Keratinocyte (primary cell): Measurements from ENCODE around the gene ATP4A. TPM values are rescaled to one million over a fixed set of nuclear protein-coding genes. Genes with fewer than 3 reads are reported as not detected.

Source experiments
- DNase-seq: peaks from one replicate; pipeline ENCODE4 v3.0.0-alpha.2; 2011; ENCODE audit warnings: low read depth, missing footprints, low spot score
- FAIRE-seq: peaks from 2 replicates; lab custom pipeline; 2011; peaks lifted over from hg19 to GRCh38; lab: Jason Lieb, UNC
- H2AFZ ChIP-seq: 2 replicates; pipeline ENCODE4 v1.6.0; 2012; ENCODE audit warnings: low read length, control low read depth, inconsistent platforms; ENCODE audit not compliant: control insufficient read depth
- H3K27ac ChIP-seq: 2 replicates; pipeline ENCODE4 v1.5.1; 2011; ENCODE audit warnings: low read length; ENCODE audit not compliant: control insufficient read depth, insufficient read depth
- H3K27me3 ChIP-seq: 3 replicates; pipeline ENCODE4 v1.6.0; 2011; ENCODE audit warnings: low read length; ENCODE audit not compliant: control insufficient read depth, insufficient read depth; ENCODE audit errors: extremely low read depth
- H3K36me3 ChIP-seq, 2 experiments: 2 replicates in 1 of 2; 3 replicates in 1 of 2; pipeline ENCODE4 v1.5.1; 2011; ENCODE audit warnings: low read length in 2 of 2, mild to moderate bottlenecking in 1 of 2; ENCODE audit not compliant: control insufficient read depth in 2 of 2, insufficient read depth in 2 of 2; ENCODE audit errors: extremely low read depth in 1 of 2
- H3K4me1 ChIP-seq: 3 replicates; pipeline ENCODE4 v1.5.1; 2011; ENCODE audit warnings: low read length; ENCODE audit not compliant: control insufficient read depth, insufficient read depth; ENCODE audit errors: extremely low read depth
- H3K4me2 ChIP-seq: 3 replicates; pipeline ENCODE4 v1.6.0; 2011; ENCODE audit warnings: low read depth, low read length; ENCODE audit not compliant: control insufficient read depth, insufficient read depth; ENCODE audit errors: extremely low read depth
- H3K4me3 ChIP-seq, 3 experiments: fragments of 200-600 bp in 1 of 3; sonication (generic) in 1 of 3; 2 replicates in 2 of 3; 3 replicates in 1 of 3; pipeline ENCODE4 v1.5.1; 2011 to 2016; ENCODE audit warnings: low read length in 3 of 3, mild to moderate bottlenecking in 3 of 3, control low read depth in 2 of 3, inconsistent platforms in 1 of 3, low read depth in 1 of 3, mixed read lengths in 1 of 3, mixed run types in 1 of 3, moderate library complexity in 1 of 3; ENCODE audit not compliant: control insufficient read depth in 2 of 3, insufficient read depth in 2 of 3; ENCODE audit errors: extremely low read depth in 1 of 3
- H3K79me2 ChIP-seq: 2 replicates; pipeline ENCODE4 v1.6.0; 2012; ENCODE audit warnings: low read length; ENCODE audit not compliant: control insufficient read depth, insufficient read depth
- H3K9ac ChIP-seq: 3 replicates; pipeline ENCODE4 v1.6.0; 2011; ENCODE audit warnings: low read length; ENCODE audit not compliant: control insufficient read depth, insufficient read depth; ENCODE audit errors: extremely low read depth
- H3K9me1 ChIP-seq: 3 replicates; pipeline ENCODE4 v1.6.0; 2011; ENCODE audit warnings: low read length; ENCODE audit not compliant: control insufficient read depth, insufficient read depth; ENCODE audit errors: extremely low read depth
- H3K9me3 ChIP-seq: 2 replicates; pipeline ENCODE4 v1.5.1; 2012; ENCODE audit warnings: low read depth, low read length; ENCODE audit not compliant: control insufficient read depth
- H4K20me1 ChIP-seq: 3 replicates; pipeline ENCODE4 v1.6.0; 2011; ENCODE audit warnings: low read length; ENCODE audit not compliant: control insufficient read depth, insufficient read depth; ENCODE audit errors: extremely low read depth
- CTCF ChIP-seq, 3 experiments: IDR thresholded peaks in 1 of 3; conservative IDR thresholded peaks in 1 of 3; optimal IDR thresholded peaks in 1 of 3; 2 replicates in 2 of 3; 3 replicates in 1 of 3; pipeline versions ENCODE3 to v1.5.1; 2011; ENCODE audit warnings: low read length in 3 of 3, mild to moderate bottlenecking in 3 of 3, moderate library complexity in 2 of 3, control low read depth in 1 of 3, inconsistent platforms in 1 of 3; ENCODE audit not compliant: insufficient read depth in 2 of 3; ENCODE audit errors: extremely low read depth in 1 of 3
- EZH2 ChIP-seq: IDR thresholded peaks from one replicate; pipeline ENCODE4 v1.6.1; 2012; ENCODE audit warnings: inconsistent platforms, mild to moderate bottlenecking, low read length, moderate library complexity
- dilution Hi-C: fragments of 300-500 bp; cut with MboI; formaldehyde crosslinking; loops from one replicate; pipeline ENCODE4 v1.7.0; 2020; ENCODE audit warnings: low sequenced_read_pairs; ENCODE audit not compliant: extremely low pct_ligation_motif_present
- polyA plus RNA-seq, 5 experiments: library from polyadenylated mRNA; depleted of rRNA in 3 of 5; stranded (reverse) in 3 of 5; stranded (forward) in 1 of 5; unstranded in 1 of 5; fragments of >200 nt; gene quantifications; 1 replicate in 1 of 5; 2 replicates in 3 of 5; 3 replicates in 1 of 5; pipeline versions ENCODE4 v1.2.1 to v1.2.3, GENCODE V29; 2011 to 2012; ENCODE audit warnings: missing spikeins in 2 of 5, low read depth in 1 of 5, low replicate concordance in 1 of 5

Gene ATP4A
- polyA plus RNA-seq, 1 donor (not counting 4 experiments of a cell fraction or from before 2014, with no cell fraction given): not detected

- Histone ChIP-seq H3K27me3 (peaks cover 30% of the 10 kb centered on the region), H3K4me2 (peak overlapping the region; percentile 41)
Observed at GRCh38 chr19:35533822-35534392, 29.6 kb downstream of the ATP4A start.

GRCh38 chr19:35533201-35533821 is 30.1 kb downstream of the ATP4A start, which contains the start of gene GAPDHS:
Gene GAPDHS (plus strand): TSS chr19:35533456. CDS start chr19:35533528, 72 bp downstream.
- H3K9me3 ChIP-seq: no peaks in the 10 kb centered on the region
- H3K36me3 ChIP-seq: no peaks in the 10 kb centered on the region
- FAIRE-seq: no peak
- no peak within 1 kb of the TSS for H2AFZ ChIP-seq
- DNase-seq: no peak
- dilution Hi-C loops: no loop called here
- H3K9me1 ChIP-seq: no peaks in the 10 kb centered on the region
- H3K79me2 ChIP-seq: no peaks in the 10 kb centered on the region
- H3K27ac ChIP-seq: no peak within 1 kb of the TSS
- H3K4me2 ChIP-seq: peak within 1 kb of the TSS; percentile 41
- no peak for TF ChIP-seq CTCF (optimal IDR thresholded peaks at IDR 0.05 in 1 of 3, IDR thresholded peaks at IDR 0.05 in 1 of 3, conservative IDR thresholded peaks at IDR 0.05 in 1 of 3; ENCODE audit: extremely low read depth in 1 of 3, insufficient read depth in 2 of 3, low read length in 3 of 3)
- no peak for TF ChIP-seq EZH2
- H3K4me3 ChIP-seq: no peak within 1 kb of the TSS
- no peaks in the 10 kb centered on the region for H3K4me1 ChIP-seq
- peaks cover 30% of the 10 kb centered on the region for H3K27me3 ChIP-seq
- no peaks in the 10 kb centered on the region for H4K20me1 ChIP-seq
- no peak within 1 kb of the TSS for H3K9ac ChIP-seq

More at GRCh38 chr19:35533822-35534392, 29.6 kb downstream of the ATP4A start:
- no peaks in the 10 kb centered on the region for H3K9me1 ChIP-seq
- H3K27ac ChIP-seq: no peak overlapping the region
- no peaks in the 10 kb centered on the region for H3K9me3 ChIP-seq
- H3K36me3 ChIP-seq: no peaks in the 10 kb centered on the region
- no peak overlapping the region for H2AFZ ChIP-seq
- FAIRE-seq: no peak
- no peak overlapping the region for H3K4me3 ChIP-seq
- no peaks in the 10 kb centered on the region for H3K4me1 ChIP-seq
- no peak for DNase-seq
- H4K20me1 ChIP-seq: no peaks in the 10 kb centered on the region
- dilution Hi-C loops: no loop called here
- TF ChIP-seq CTCF (optimal IDR thresholded peaks at IDR 0.05 in 1 of 3, IDR thresholded peaks at IDR 0.05 in 1 of 3, conservative IDR thresholded peaks at IDR 0.05 in 1 of 3; ENCODE audit: extremely low read depth in 1 of 3, insufficient read depth in 2 of 3, low read length in 3 of 3) (no peak), EZH2 (peak; percentile 56)
- no peak overlapping the region for H3K9ac ChIP-seq
- H3K79me2 ChIP-seq: no peaks in the 10 kb centered on the region
